Measurements from ENCODE around the gene SMIM14. TPM values are rescaled to one million over a fixed set of nuclear protein-coding genes. Genes with fewer than 3 reads are reported as not detected.
"Not testable (repeated sequence)": the region's sequence is repeated elsewhere in the genome, so short reads cannot be mapped to it uniquely, and the experiment has no call there.

Gene SMIM14
- 10.2 TPM for polyA plus RNA-seq (2013, experiment 1 of 2)
- 10.0 TPM for polyA plus RNA-seq (2013, experiment 2 of 2)

GRCh38 chr4:39638354-39639239 lies at the start of gene SMIM14:
Gene SMIM14, minus strand, starts transcription at chr4:39638865. Its CDS starts 33,720 bp downstream, at chr4:39605145.
- Histone ChIP-seq H3K4me1 (ENCODE audit: control insufficient read depth, low read depth, low read length) (peaks cover 5% of the 10 kb centered on the region), H3K23ac (ENCODE audit: low read length) (no peak within 1 kb of the TSS), H3K79me1 (ENCODE audit: low read length) (no peaks in the 10 kb centered on the region), H2BK15ac (replicated peaks; ENCODE audit: low read depth) (no peak within 1 kb of the TSS), H3K18ac (ENCODE audit: low read length) (peak within 1 kb of the TSS; percentile 92), H2BK5ac (ENCODE audit: low read length) (no peak within 1 kb of the TSS), H3K56ac (ENCODE audit: low read length) (peak within 1 kb of the TSS; percentile 87), H3K4me3 (ENCODE audit: low read length) (peak within 1 kb of the TSS; percentile 80), H3K4me2 (ENCODE audit: low read length) (peak within 1 kb of the TSS; percentile 91), H3K79me2 (ENCODE audit: control insufficient read depth, insufficient read depth, low read length) (no peaks in the 10 kb centered on the region), H3K9ac (ENCODE audit: low read length) (peak within 1 kb of the TSS; percentile 90), H2BK120ac (ENCODE audit: low read depth, low read length) (peak within 1 kb of the TSS; percentile 91), H4K8ac (ENCODE audit: low read depth, low read length) (peak within 1 kb of the TSS; percentile 97), H3K27me3 (ENCODE audit: insufficient read depth, low read length, poor library complexity) (no peaks in the 10 kb centered on the region), H3K4ac (ENCODE audit: low read depth, low read length) (peak within 1 kb of the TSS; percentile 74), H3K27ac (ENCODE audit: low read depth, low read length) (peak within 1 kb of the TSS; percentile 95), H2AK5ac (ENCODE audit: low read length) (no peak within 1 kb of the TSS), H4K5ac (ENCODE audit: low read length) (no peak within 1 kb of the TSS), H3K36me3 (ENCODE audit: control insufficient read depth, insufficient read depth, low read length) (no peaks in the 10 kb centered on the region)
- peak; percentile 99 for DNase-seq
- no CpG with 5 or more reads among the region's 75 CpGs for WGBS (ENCODE audit: extremely low coverage, insufficient coverage, low lambda C conversion rate)

DNA sequence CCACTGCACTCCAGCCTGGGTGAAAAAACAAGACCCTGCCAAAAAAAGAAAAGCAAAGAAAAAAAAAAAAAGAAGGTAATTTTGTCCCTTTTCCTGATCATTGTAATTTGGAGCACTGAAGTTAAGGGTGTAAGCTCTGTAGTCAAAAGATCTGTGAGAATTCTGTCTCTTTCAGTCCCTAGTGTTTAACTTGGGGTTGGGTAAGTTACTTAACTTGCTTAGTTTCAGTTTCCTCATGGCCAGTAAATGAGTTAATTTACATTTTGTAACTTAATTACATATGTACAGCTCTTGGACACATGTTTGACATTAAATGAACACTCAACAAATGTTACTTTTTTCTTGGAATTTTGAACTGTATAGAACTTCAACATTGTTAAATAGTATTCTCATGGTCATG lies 48.3 kb upstream of the SMIM14 start:
- no peaks in the 10 kb centered on the region for H3K79me2 ChIP-seq (ENCODE audit: control insufficient read depth, insufficient read depth, low read length)
- H4K5ac ChIP-seq (ENCODE audit: low read length): no peak overlapping the region
- H3K27me3 ChIP-seq (ENCODE audit: insufficient read depth, low read length, poor library complexity): no peaks in the 10 kb centered on the region
- no peak overlapping the region for H3K4me2 ChIP-seq (ENCODE audit: low read length)
- no peak overlapping the region for H2BK120ac ChIP-seq (ENCODE audit: low read depth, low read length)
- H3K9ac ChIP-seq (ENCODE audit: low read length): no peak overlapping the region
- no peak overlapping the region for H3K27ac ChIP-seq (ENCODE audit: low read depth, low read length)
- H4K8ac ChIP-seq (ENCODE audit: low read depth, low read length): no peak overlapping the region
- no peak overlapping the region for H3K18ac ChIP-seq (ENCODE audit: low read length)
- no peak overlapping the region for H3K56ac ChIP-seq (ENCODE audit: low read length)
- no peaks in the 10 kb centered on the region for H3K4me1 ChIP-seq (ENCODE audit: control insufficient read depth, low read depth, low read length)
- H3K4ac ChIP-seq (ENCODE audit: low read depth, low read length): no peak overlapping the region
- no peaks in the 10 kb centered on the region for H3K36me3 ChIP-seq (ENCODE audit: control insufficient read depth, insufficient read depth, low read length)
- no peak overlapping the region for H2AK5ac ChIP-seq (ENCODE audit: low read length)
- no peak for DNase-seq
- no peak overlapping the region for H2BK15ac ChIP-seq (replicated peaks; ENCODE audit: low read depth)
- H3K4me3 ChIP-seq (ENCODE audit: low read length): no peak overlapping the region
- H3K23ac ChIP-seq (ENCODE audit: low read length): no peak overlapping the region
- H3K79me1 ChIP-seq (ENCODE audit: low read length): no peaks in the 10 kb centered on the region
- H2BK5ac ChIP-seq (ENCODE audit: low read length): no peak overlapping the region

DNA sequence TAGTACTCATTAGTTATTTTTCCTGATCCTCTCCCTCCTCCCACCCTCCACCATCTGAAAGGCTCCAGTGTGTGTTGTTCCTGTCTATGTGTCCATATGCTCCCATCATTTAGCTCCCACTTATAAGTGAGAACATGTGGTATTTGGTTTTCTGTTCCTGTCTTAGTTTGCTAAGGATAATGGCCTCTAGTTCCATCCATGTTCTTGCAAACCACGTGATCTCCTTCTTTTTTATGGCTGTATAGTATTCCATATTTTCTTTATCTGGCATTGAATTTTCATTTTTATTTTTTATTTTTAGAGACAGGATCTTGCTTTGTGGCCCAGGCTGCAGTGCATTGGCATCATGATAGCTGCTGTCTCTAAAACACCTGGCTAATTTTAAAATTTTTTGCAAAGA lies 47.3 kb upstream of the SMIM14 start:
- H3K9ac ChIP-seq (ENCODE audit: low read length): no peak overlapping the region
- no peak overlapping the region for H3K23ac ChIP-seq (ENCODE audit: low read length)
- WGBS (ENCODE audit: extremely low coverage, insufficient coverage, low lambda C conversion rate): no CpG with 5 or more reads among the region's 1 CpG
- no peaks in the 10 kb centered on the region for H3K27me3 ChIP-seq (ENCODE audit: insufficient read depth, low read length, poor library complexity)
- no peak overlapping the region for H3K56ac ChIP-seq (ENCODE audit: low read length)
- H3K4ac ChIP-seq (ENCODE audit: low read depth, low read length): no peak overlapping the region
- H4K8ac ChIP-seq (ENCODE audit: low read depth, low read length): no peak overlapping the region
- no peak overlapping the region for H3K4me2 ChIP-seq (ENCODE audit: low read length)
- no peak overlapping the region for H3K27ac ChIP-seq (ENCODE audit: low read depth, low read length)
- H2BK15ac ChIP-seq (replicated peaks; ENCODE audit: low read depth): no peak overlapping the region
- H3K18ac ChIP-seq (ENCODE audit: low read length): no peak overlapping the region
- no peak overlapping the region for H2BK5ac ChIP-seq (ENCODE audit: low read length)
- no peak overlapping the region for H2AK5ac ChIP-seq (ENCODE audit: low read length)
- no peak for DNase-seq
- no peaks in the 10 kb centered on the region for H3K36me3 ChIP-seq (ENCODE audit: control insufficient read depth, insufficient read depth, low read length)
- no peaks in the 10 kb centered on the region for H3K79me1 ChIP-seq (ENCODE audit: low read length)
- H2BK120ac ChIP-seq (ENCODE audit: low read depth, low read length): no peak overlapping the region
- no peaks in the 10 kb centered on the region for H3K79me2 ChIP-seq (ENCODE audit: control insufficient read depth, insufficient read depth, low read length)
- no peak overlapping the region for H3K4me3 ChIP-seq (ENCODE audit: low read length)
- H4K5ac ChIP-seq (ENCODE audit: low read length): no peak overlapping the region
- H3K4me1 ChIP-seq (ENCODE audit: control insufficient read depth, low read depth, low read length): no peaks in the 10 kb centered on the region

DNA sequence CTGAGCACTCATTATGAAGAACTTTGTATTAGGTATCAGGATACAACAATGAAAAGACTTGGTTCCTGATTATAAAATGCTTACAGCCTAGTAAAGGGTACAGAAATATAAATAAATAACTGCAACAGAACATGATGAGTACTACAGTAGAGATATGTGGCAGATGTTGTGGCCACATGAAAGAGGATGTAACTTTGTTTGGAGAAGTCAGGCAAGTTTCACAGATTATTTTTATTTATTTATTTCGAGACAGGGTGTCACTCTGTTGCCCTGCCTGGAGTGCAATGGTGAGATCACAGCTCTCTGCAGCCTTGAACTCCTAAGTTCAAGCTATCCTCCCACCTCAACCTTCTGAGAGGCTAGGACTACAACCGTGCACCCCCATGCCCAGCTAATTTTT lies 43.5 kb upstream of the SMIM14 start:
- no peak overlapping the region for H3K56ac ChIP-seq (ENCODE audit: low read length)
- H2BK5ac ChIP-seq (ENCODE audit: low read length): no peak overlapping the region
- no peak overlapping the region for H4K5ac ChIP-seq (ENCODE audit: low read length)
- H2BK120ac ChIP-seq (ENCODE audit: low read depth, low read length): no peak overlapping the region
- no peak overlapping the region for H4K8ac ChIP-seq (ENCODE audit: low read depth, low read length)
- no CpG with 5 or more reads among the region's 2 CpGs for WGBS (ENCODE audit: extremely low coverage, insufficient coverage, low lambda C conversion rate)
- no peak overlapping the region for H3K4ac ChIP-seq (ENCODE audit: low read depth, low read length)
- H3K4me3 ChIP-seq (ENCODE audit: low read length): no peak overlapping the region
- H2AK5ac ChIP-seq (ENCODE audit: low read length): no peak overlapping the region
- H3K27me3 ChIP-seq (ENCODE audit: insufficient read depth, low read length, poor library complexity): no peaks in the 10 kb centered on the region
- H3K4me2 ChIP-seq (ENCODE audit: low read length): no peak overlapping the region
- H3K79me2 ChIP-seq (ENCODE audit: control insufficient read depth, insufficient read depth, low read length): no peaks in the 10 kb centered on the region
- no peaks in the 10 kb centered on the region for H3K4me1 ChIP-seq (ENCODE audit: control insufficient read depth, low read depth, low read length)
- H2BK15ac ChIP-seq (replicated peaks; ENCODE audit: low read depth): no peak overlapping the region
- no peak for DNase-seq
- H3K9ac ChIP-seq (ENCODE audit: low read length): no peak overlapping the region
- H3K27ac ChIP-seq (ENCODE audit: low read depth, low read length): no peak overlapping the region
- no peak overlapping the region for H3K23ac ChIP-seq (ENCODE audit: low read length)
- no peaks in the 10 kb centered on the region for H3K79me1 ChIP-seq (ENCODE audit: low read length)
- H3K36me3 ChIP-seq (ENCODE audit: control insufficient read depth, insufficient read depth, low read length): no peaks in the 10 kb centered on the region
- no peak overlapping the region for H3K18ac ChIP-seq (ENCODE audit: low read length)

- DNase-seq; H3K9ac ChIP-seq (ENCODE audit: low read length); H3K79me1 ChIP-seq (ENCODE audit: low read length); H3K79me2 ChIP-seq (ENCODE audit: control insufficient read depth, insufficient read depth, low read length); H3K4me2 ChIP-seq (ENCODE audit: low read length); H4K5ac ChIP-seq (ENCODE audit: low read length); H3K23ac ChIP-seq (ENCODE audit: low read length); H3K56ac ChIP-seq (ENCODE audit: low read length); H2BK5ac ChIP-seq (ENCODE audit: low read length); H4K8ac ChIP-seq (ENCODE audit: low read depth, low read length); H3K4me3 ChIP-seq (ENCODE audit: low read length); H3K4me1 ChIP-seq (ENCODE audit: control insufficient read depth, low read depth, low read length); H2AK5ac ChIP-seq (ENCODE audit: low read length); H2BK120ac ChIP-seq (ENCODE audit: low read depth, low read length); H3K27ac ChIP-seq (ENCODE audit: low read depth, low read length); H3K36me3 ChIP-seq (ENCODE audit: control insufficient read depth, insufficient read depth, low read length); H3K27me3 ChIP-seq (ENCODE audit: insufficient read depth, low read length, poor library complexity); H2BK15ac ChIP-seq (replicated peaks; ENCODE audit: low read depth); H3K18ac ChIP-seq (ENCODE audit: low read length); H3K4ac ChIP-seq (ENCODE audit: low read depth, low read length): not testable (repeated sequence)
- WGBS (ENCODE audit: extremely low coverage, insufficient coverage, low lambda C conversion rate): no CpG with 5 or more reads among the region's 2 CpGs
These were observed 42.3 kb upstream of the SMIM14 start for GRCh38 chr4:39681003-39681402.

DNA sequence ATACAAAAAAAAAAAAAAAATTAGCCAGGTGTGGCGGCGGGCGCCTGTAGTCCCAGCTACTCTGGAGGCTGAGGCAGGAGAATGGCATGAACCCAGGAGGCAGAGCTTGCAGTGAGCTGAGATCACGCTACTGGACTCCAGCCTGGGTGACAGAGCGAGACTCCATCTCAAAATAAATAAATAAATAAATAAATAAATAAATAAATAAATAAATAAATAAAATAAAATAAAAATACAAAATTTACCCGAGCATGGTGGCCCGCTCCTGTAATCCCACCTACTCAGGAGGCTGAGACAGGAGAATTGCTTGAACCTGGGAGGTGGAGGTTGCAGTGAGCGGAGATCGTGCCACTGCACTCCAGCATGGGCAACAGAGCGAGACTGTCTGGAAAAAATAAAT lies 37.0 kb upstream of the SMIM14 start:
- not testable (repeated sequence) for H2AK5ac ChIP-seq (ENCODE audit: low read length); H3K4me3 ChIP-seq (ENCODE audit: low read length); H3K79me1 ChIP-seq (ENCODE audit: low read length); H3K4ac ChIP-seq (ENCODE audit: low read depth, low read length); H4K5ac ChIP-seq (ENCODE audit: low read length); H2BK5ac ChIP-seq (ENCODE audit: low read length); DNase-seq; H4K8ac ChIP-seq (ENCODE audit: low read depth, low read length); H3K27me3 ChIP-seq (ENCODE audit: insufficient read depth, low read length, poor library complexity); H3K27ac ChIP-seq (ENCODE audit: low read depth, low read length); H3K79me2 ChIP-seq (ENCODE audit: control insufficient read depth, insufficient read depth, low read length); H3K36me3 ChIP-seq (ENCODE audit: control insufficient read depth, insufficient read depth, low read length); H3K18ac ChIP-seq (ENCODE audit: low read length); H3K4me2 ChIP-seq (ENCODE audit: low read length); H3K4me1 ChIP-seq (ENCODE audit: control insufficient read depth, low read depth, low read length); H2BK120ac ChIP-seq (ENCODE audit: low read depth, low read length); H3K9ac ChIP-seq (ENCODE audit: low read length); H3K23ac ChIP-seq (ENCODE audit: low read length); H3K56ac ChIP-seq (ENCODE audit: low read length); H2BK15ac ChIP-seq (replicated peaks; ENCODE audit: low read depth)
- no CpG with 5 or more reads among the region's 10 CpGs for WGBS (ENCODE audit: extremely low coverage, insufficient coverage, low lambda C conversion rate)
